NCI-H345 treated with DMSO at 0.1 percent for 48 hours (cell line): Measurements from ENCODE around the gene SNTG2.
"Not testable (repeated sequence)": the region's sequence is repeated elsewhere in the genome, so short reads cannot be mapped to it uniquely, and the experiment has no call there.

Source experiments
- DNase-seq: peaks from one replicate; lab custom pipeline; 2025; ENCODE audit not compliant: unreplicated experiment; lab: John Stamatoyannopoulos, UW

Gene SNTG2

DNA sequence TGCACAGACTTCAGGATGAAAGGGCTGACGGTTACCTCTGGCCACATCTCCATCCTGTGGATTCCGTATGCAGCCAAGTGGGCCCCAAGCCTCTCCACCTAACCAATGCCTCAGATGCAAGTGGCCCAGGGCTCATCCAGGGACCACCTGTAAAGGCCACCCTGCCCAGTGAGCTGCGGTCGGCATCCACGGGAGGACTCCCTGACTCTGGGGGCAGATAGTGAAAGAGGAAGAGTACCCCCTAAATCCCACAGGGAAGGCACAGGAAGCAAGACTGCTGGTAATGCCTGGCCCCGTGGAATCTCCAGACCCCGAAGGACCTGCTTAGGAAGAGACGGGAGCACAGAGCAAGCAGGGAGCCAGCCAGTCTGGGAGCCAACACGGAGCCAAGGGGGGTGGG, 451.4 kb downstream of the SNTG2 start:
- DNase-seq: no peak

DNA sequence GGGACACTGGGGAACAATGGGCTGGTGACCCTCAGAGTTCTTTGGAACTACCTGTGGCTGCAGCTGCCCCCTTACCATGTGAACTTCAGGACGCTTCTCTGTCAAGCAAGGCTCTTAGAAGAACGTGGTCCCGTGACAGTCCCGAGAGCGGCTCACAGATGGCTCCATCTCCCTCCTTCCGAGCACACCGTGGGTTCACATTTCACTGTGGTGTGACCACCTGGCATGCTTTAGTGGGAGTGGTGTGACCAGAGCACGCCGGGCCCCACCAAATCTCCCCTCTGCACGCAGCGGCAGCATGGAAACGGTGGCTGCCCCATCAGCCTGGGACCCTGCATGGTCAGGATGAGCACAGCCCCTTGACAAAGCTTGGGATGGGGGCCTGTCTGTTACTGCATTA, 452.9 kb downstream of the SNTG2 start:
- no peak for DNase-seq

DNA sequence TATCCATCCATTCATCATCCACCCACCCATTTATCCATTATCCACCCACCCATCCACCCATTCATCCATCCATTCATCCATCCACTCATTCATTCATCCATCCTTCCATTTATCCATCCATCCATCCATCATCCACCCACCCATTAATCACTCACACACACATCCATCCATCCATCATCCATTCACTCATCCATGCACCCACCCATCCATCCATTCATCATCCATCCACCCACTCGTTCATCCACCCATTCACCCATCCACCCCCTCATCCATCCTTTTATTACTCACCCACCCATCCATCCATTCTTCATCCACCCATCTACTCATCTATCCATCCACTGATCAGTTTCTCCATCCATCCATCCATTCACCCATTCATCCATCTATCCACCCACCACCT, 454.5 kb downstream of the SNTG2 start:
- no peak for DNase-seq

GRCh38 chr2:1405967-1406366, 455.3 kb downstream of the SNTG2 start:
- no peak for DNase-seq

DNA sequence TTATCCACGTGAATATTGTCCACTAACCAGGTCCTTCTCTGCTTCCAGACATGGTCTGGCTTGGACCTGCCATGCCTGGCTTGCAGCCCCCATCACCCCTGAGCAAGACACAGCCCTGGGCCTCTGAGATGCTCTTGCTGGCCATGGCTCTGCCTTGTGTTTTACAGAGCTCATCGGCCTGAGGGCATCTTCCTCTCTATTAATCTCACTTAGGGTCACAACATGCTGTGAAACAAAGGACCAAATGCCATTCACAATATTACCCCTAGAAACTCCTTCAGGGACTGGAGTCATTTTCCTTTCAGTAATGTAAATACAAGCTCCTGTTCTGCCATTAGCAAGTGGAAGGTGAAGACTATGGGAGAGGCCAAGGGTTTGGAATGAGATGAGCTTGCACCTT, 455.8 kb downstream of the SNTG2 start:
- no peak for DNase-seq

DNA sequence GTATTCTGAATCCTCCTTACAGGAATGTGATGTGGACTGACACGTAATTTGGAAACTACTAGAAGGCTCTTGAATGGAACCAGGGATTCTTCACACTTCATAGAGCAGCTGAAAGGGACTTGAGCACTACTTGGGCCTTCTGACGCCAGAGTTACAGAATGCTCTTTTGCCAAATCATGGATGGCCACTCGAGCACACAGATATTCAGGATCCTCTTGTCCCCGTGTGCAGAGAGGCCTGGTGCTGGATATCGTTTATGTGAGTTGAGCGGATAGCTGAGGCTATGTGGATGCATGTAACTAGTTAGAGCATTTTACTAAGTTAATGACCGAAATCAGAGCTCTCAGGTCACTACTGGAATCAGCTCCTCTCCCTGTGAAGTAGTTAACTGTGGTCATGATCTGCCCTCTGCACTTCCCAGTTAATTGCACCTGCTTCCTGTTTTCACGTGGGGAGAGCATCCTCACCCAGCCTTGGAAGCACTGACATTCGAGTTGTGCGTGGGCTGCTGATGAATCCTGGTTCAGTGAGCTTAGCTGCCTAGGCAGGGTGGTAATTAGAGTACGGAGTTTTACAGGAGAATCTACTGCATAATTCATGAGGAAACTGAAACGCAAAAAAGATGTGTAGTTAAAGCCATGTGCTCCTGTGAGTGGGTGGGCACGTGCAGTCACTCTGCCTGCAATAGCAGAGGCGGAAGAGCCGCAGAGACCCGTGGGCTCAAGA, 457.5 kb downstream of the SNTG2 start:
- no peak for DNase-seq

- no peak for DNase-seq
Observed at GRCh38 chr2:1413156-1413710, 462.6 kb downstream of the SNTG2 start, which contains the start of gene TPO. TPO (plus strand) TSS chr2:1413463; CDS start chr2:1414409, 946 bp downstream.

- DNase-seq: no peak
Observed at GRCh38 chr2:1414121-1414520, 463.5 kb downstream of the SNTG2 start.

GRCh38 chr2:1414901-1415300, 464.3 kb downstream of the SNTG2 start:
- not testable (repeated sequence) for DNase-seq

GRCh38 chr2:1415501-1415900, 464.9 kb downstream of the SNTG2 start:
- DNase-seq: no peak
